Measurements from ENCODE around the gene KCTD18.
A peak's percentile ranks its signal among the peaks of the same experiment; 100 is the strongest.

KCTD18 gene

DNA sequence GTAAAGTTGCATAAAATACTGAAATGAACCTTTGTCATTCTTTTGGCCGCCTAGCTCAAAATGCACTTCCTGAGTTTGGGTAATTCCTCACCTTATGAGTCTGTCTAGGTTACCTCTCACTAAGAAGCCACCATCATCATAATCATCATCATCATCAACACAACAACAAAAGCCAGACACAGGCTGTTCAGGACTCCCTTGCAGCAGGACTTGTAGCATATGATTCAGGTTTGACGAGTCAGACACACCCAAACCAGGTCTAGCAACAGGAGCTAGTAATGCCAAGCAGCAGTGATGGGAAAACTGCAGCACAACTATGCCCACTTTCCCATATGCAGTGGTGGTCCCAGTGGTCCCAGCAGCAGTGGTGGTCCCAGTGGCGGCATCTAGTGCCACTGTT is 13.3 kb upstream of the KCTD18 start:
- Histone ChIP-seq H3K27ac (no peak overlapping the region), H3K36me3 (no peaks in the 10 kb centered on the region), H3K4me3 (ENCODE audit: low read depth in 1 of 2, low read length in 1 of 2) (no peak overlapping the region), H3K27me3 (peaks cover 23% of the 10 kb centered on the region), H3K9me3 (no peaks in the 10 kb centered on the region), H3K4me1 (ENCODE audit: control insufficient read depth in 1 of 2, insufficient read depth in 1 of 2, low read depth in 1 of 2, low read length in 1 of 2) (peaks cover 16 to 17% of the 10 kb centered on the region in 2 experiments)
- TF ChIP-seq, protein P1, sequence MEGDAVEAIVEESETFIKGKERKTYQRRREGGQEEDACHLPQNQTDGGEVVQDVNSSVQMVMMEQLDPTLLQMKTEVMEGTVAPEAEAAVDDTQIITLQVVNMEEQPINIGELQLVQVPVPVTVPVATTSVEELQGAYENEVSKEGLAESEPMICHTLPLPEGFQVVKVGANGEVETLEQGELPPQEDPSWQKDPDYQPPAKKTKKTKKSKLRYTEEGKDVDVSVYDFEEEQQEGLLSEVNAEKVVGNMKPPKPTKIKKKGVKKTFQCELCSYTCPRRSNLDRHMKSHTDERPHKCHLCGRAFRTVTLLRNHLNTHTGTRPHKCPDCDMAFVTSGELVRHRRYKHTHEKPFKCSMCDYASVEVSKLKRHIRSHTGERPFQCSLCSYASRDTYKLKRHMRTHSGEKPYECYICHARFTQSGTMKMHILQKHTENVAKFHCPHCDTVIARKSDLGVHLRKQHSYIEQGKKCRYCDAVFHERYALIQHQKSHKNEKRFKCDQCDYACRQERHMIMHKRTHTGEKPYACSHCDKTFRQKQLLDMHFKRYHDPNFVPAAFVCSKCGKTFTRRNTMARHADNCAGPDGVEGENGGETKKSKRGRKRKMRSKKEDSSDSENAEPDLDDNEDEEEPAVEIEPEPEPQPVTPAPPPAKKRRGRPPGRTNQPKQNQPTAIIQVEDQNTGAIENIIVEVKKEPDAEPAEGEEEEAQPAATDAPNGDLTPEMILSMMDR (IDR thresholded peaks at IDR 0.05) = no peak

DNA sequence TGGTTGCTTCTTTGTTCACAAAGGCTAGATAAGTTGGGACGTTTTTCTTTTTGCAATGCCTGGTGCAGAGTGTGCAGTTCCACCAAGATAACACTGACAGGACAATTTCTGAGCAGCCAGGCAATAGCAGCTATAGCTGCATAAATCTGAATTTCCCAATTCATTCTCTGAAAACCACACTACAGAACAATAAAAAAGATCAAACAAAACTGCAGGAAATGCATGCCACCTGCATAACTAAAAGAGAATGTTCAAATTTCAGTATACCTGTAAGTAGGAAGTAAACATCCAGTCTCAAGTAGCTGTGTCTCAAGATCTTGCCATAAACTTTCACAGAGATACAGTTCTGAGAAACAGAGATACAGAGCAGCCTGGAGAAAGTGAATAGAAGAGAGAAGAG is 5.3 kb upstream of the KCTD18 start:
- H3K4me1 ChIP-seq (ENCODE audit: control insufficient read depth in 1 of 2, insufficient read depth in 1 of 2, low read depth in 1 of 2, low read length in 1 of 2) = peaks cover 4 to 7% of the 10 kb centered on the region in 2 experiments
- H3K27me3 ChIP-seq = peaks cover 18% of the 10 kb centered on the region
- no peaks in the 10 kb centered on the region for H3K36me3 ChIP-seq
- TF ChIP-seq, protein P1 (IDR thresholded peaks at IDR 0.05) = no peak
- H3K4me3 ChIP-seq (ENCODE audit: low read depth in 1 of 2, low read length in 1 of 2) = no peak overlapping the region
- H3K9me3 ChIP-seq = no peaks in the 10 kb centered on the region
- no peak overlapping the region for H3K27ac ChIP-seq

DNA sequence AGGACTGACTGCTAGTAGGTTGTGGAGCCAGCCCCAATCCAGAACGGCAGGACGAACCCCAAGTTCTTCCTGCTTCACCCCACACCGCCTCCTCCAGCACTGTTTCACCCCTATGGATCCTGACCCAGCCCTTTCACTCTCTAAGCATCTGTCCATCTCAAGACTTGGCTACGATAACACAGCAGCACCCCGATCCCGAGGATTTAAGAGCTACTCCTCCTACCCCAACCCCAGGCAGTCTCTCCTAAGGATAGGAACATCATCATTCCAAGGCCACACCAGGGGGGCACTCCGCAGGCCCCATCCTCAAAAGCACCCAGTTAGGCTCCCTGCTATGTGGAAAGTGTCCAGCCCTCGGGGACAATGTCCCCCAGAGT is 645 bp downstream of the KCTD18 start:
- Histone ChIP-seq H3K27me3 (peaks cover 18% of the 10 kb centered on the region), H3K9me3 (no peaks in the 10 kb centered on the region), H3K27ac (peak overlapping the region; percentile 86), H3K36me3 (peaks cover 18% of the 10 kb centered on the region), H3K4me3 (ENCODE audit: low read depth in 1 of 2, low read length in 1 of 2) (peak overlapping the region; percentile 68 to 80), H3K4me1 (ENCODE audit: control insufficient read depth in 1 of 2, insufficient read depth in 1 of 2, low read depth in 1 of 2, low read length in 1 of 2) (peaks cover 14 to 18% of the 10 kb centered on the region in 2 experiments)
- TF ChIP-seq, protein P1 (IDR thresholded peaks at IDR 0.05) = no peak

DNA sequence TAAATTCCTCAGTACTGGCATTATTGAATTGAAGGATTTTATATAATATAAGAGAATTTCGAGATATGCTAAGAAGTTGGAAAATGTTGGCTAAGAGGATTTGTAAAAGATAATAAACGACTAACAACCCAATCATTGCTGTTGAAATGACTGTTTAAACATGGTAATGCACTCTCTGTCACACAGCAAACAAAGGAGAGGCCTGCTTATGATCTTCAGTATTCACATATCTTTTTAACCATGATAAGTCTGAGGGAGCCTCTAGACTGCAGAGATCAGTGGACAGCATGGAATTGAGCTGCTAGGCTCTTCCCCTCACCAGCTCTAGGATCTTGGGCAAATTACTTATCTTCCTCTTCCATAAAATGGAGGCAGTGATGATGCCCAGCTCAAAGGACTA is 2.7 kb downstream of the KCTD18 start:
- peaks cover 35% of the 10 kb centered on the region for H3K36me3 ChIP-seq
- H3K27me3 ChIP-seq = peaks cover 3% of the 10 kb centered on the region
- peaks cover 14 to 18% of the 10 kb centered on the region in 2 experiments for H3K4me1 ChIP-seq (ENCODE audit: control insufficient read depth in 1 of 2, insufficient read depth in 1 of 2, low read depth in 1 of 2, low read length in 1 of 2)
- H3K9me3 ChIP-seq = no peaks in the 10 kb centered on the region
- no peak overlapping the region for H3K4me3 ChIP-seq (ENCODE audit: low read depth in 1 of 2, low read length in 1 of 2)
- TF ChIP-seq, protein P1 (IDR thresholded peaks at IDR 0.05) = no peak
- H3K27ac ChIP-seq = no peak overlapping the region

DNA sequence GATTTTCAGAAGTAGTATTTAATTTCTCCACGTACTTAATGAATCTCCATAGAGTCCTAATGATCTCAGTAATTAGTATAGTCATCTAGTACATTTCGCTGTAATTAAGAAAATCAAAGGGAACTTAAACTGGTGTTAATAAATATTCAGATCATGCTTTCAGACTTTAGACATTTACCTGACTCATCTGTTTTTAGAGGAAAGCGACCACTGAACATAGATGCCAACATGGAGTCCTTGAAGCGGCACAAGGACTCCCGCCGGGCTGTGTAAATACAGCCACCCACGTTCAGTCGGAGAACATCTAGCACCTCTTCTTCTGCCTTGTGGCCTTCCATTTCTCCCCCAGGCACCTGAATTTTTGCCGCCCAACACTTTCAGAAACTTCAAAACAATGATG is 3.2 kb downstream of the KCTD18 start:
- Histone ChIP-seq H3K27me3 (no peaks in the 10 kb centered on the region), H3K9me3 (no peaks in the 10 kb centered on the region), H3K36me3 (peaks cover 35% of the 10 kb centered on the region), H3K4me3 (ENCODE audit: low read depth in 1 of 2, low read length in 1 of 2) (no peak overlapping the region), H3K27ac (no peak overlapping the region), H3K4me1 (ENCODE audit: control insufficient read depth in 1 of 2, insufficient read depth in 1 of 2, low read depth in 1 of 2, low read length in 1 of 2) (peaks cover 14 to 18% of the 10 kb centered on the region in 2 experiments)
- TF ChIP-seq, protein P1 (IDR thresholded peaks at IDR 0.05) = no peak

DNA sequence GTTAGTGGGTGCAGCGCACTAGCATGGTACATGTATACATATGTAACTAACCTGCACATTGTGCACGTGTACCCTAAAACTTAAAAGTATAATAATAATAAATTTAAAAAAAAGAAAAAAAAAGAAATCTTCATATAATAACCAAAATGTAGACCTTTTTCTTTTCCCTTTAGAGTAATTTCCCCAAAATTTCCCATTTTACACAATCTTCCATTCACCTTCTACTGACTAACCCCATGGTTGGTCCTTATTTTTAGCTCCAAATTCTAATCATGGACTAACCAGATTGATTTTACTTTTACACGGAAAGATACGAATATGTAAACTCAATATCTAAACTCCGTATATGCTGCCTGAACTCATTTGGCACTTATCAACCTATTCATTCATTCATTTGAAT is 7.7 kb downstream of the KCTD18 start:
- TF ChIP-seq, protein P1 (IDR thresholded peaks at IDR 0.05) = no peak
- Histone ChIP-seq H3K9me3 (no peaks in the 10 kb centered on the region), H3K27ac (no peak overlapping the region), H3K4me3 (ENCODE audit: low read depth in 1 of 2, low read length in 1 of 2) (no peak overlapping the region), H3K27me3 (no peaks in the 10 kb centered on the region), H3K36me3 (peaks cover 50% of the 10 kb centered on the region), H3K4me1 (ENCODE audit: control insufficient read depth in 1 of 2, insufficient read depth in 1 of 2, low read depth in 1 of 2, low read length in 1 of 2) (no peaks in the 10 kb centered on the region)

Measured in neutrophil (primary cell).